ENCODE results near the gene COL8A2. TPM values are rescaled to one million over a fixed set of nuclear protein-coding genes. Genes with fewer than 3 reads are reported as not detected.

Gene COL8A2
- total and polyA plus RNA-seq, 7 experiments from 2014 or later, result 0.05 to 2.5 (median 0.20) TPM; not detected in 3

GRCh38 chr1:36133484-36133883 lies 8.5 kb upstream of the COL8A2 start:
- no peak for ATAC-seq
- DNase-seq, result no peak
- Histone ChIP-seq H3K4me1 (ENCODE audit: control insufficient read depth in 2 of 2, insufficient read depth in 2 of 2, low read length in 2 of 2) (no peaks in the 10 kb centered on the region), H3K27me3 (ENCODE audit: control insufficient read depth in 2 of 2, insufficient read depth in 2 of 2, low read length in 2 of 2) (no peaks in the 10 kb centered on the region), H3K36me3 (ENCODE audit: control insufficient read depth in 2 of 3, insufficient read depth in 3 of 3, low read length in 3 of 3) (peaks cover 9 to 29% (median 9%) of the 10 kb centered on the region in 3 experiments), H3K4me3 (ENCODE audit: low read length) (no peak overlapping the region), H3K27ac (ENCODE audit: low read depth, low read length) (no peak overlapping the region), H3K9me3 (ENCODE audit: control insufficient read depth in 2 of 3, low read length in 3 of 3) (no peaks in the 10 kb centered on the region)
- intact Hi-C loops (cut with micrococcal nuclease), result no loop called here
- Mint-ChIP-seq H3K27ac (no peak overlapping the region), H3K9me3 (no peaks in the 10 kb centered on the region), H3K36me3 (peaks cover 0 to 21% (median 0%) of the 10 kb centered on the region in 5 donors), H3K4me3 (no peak overlapping the region), H3K4me1 (peaks cover 0 to 10% (median 7%) of the 10 kb centered on the region in 7 donors), H3K27me3 (no peaks in the 10 kb centered on the region)
- CTCF ChIA-PET, result interaction anchor here (0.6 to 6.1 kb wide), 9 partner anchors 11 to 1388 kb away, joined by 3 to 77 read pairs (median 9); no protein-coding TSS in a partner anchor
- POLR2A ChIA-PET, result interaction anchor here (0.6 to 1.7 kb wide), 5 partner anchors 10 to 224 kb away, joined by 3 to 6 read pairs (median 4); no protein-coding TSS in a partner anchor

- no peak overlapping the region for H3K4me3 Mint-ChIP-seq
- H3K36me3 Mint-ChIP-seq, result peaks cover 0 to 10% (median 0%) of the 10 kb centered on the region in 5 donors
- ATAC-seq (no peak), DNase-seq (no peak)
- CTCF ChIA-PET, result interaction anchor here (0.8 to 6.1 kb wide), 5 partner anchors 16 to 56 kb away, joined by 3 to 77 read pairs (median 9); no protein-coding TSS in a partner anchor
- H3K27me3 Mint-ChIP-seq, result no peaks in the 10 kb centered on the region
- Histone ChIP-seq H3K36me3 (ENCODE audit: control insufficient read depth in 2 of 3, insufficient read depth in 3 of 3, low read length in 3 of 3) (peaks cover under 1 to 15% (median 4%) of the 10 kb centered on the region in 3 experiments), H3K9me3 (ENCODE audit: control insufficient read depth in 2 of 3, low read length in 3 of 3) (no peaks in the 10 kb centered on the region), H3K4me1 (ENCODE audit: control insufficient read depth in 2 of 2, insufficient read depth in 2 of 2, low read length in 2 of 2) (no peaks in the 10 kb centered on the region), H3K27ac (ENCODE audit: low read depth, low read length) (no peak overlapping the region), H3K4me3 (ENCODE audit: low read length) (no peak overlapping the region), H3K27me3 (ENCODE audit: control insufficient read depth in 2 of 2, insufficient read depth in 2 of 2, low read length in 2 of 2) (no peaks in the 10 kb centered on the region)
- POLR2A ChIA-PET, result no interaction called here
- intact Hi-C loops (cut with micrococcal nuclease), result no loop called here
- H3K27ac Mint-ChIP-seq, result no peak overlapping the region
- H3K4me1 Mint-ChIP-seq, result peaks cover 0 to 10% (median 7%) of the 10 kb centered on the region in 7 donors
- no peaks in the 10 kb centered on the region for H3K9me3 Mint-ChIP-seq
Observed at GRCh38 chr1:36132029-36132428, 7.0 kb upstream of the COL8A2 start.

GRCh38 chr1:36128905-36129206 lies 3.8 kb upstream of the COL8A2 start:
- ChIA-PET CTCF (interaction anchor here (0.5 kb wide), 1 partner anchor 16 kb away, joined by 6 read pairs; no protein-coding TSS in a partner anchor), POLR2A (no interaction called here)
- H3K27me3 Mint-ChIP-seq, result peaks cover 14 to 21% (median 17%) of the 10 kb centered on the region in 5 donors

GRCh38 chr1:36128126-36128904 lies 3.3 kb upstream of the COL8A2 start:
- H3K36me3 Mint-ChIP-seq, result no peaks in the 10 kb centered on the region
- H3K4me1 ChIP-seq (ENCODE audit: control insufficient read depth in 2 of 2, insufficient read depth in 2 of 2, low read length in 2 of 2), result peaks cover 0 to 9% of the 10 kb centered on the region in 2 donors
- ChIA-PET POLR2A (no interaction called here), CTCF (interaction anchor here (0.5 kb wide), 1 partner anchor 16 kb away, joined by 6 read pairs; no protein-coding TSS in a partner anchor)
- H3K27me3 Mint-ChIP-seq, result peaks cover 19 to 26% (median 22%) of the 10 kb centered on the region in 5 donors
- no peak for DNase-seq
- no peak overlapping the region for H3K27ac ChIP-seq (ENCODE audit: low read depth, low read length)
- no peaks in the 10 kb centered on the region for H3K9me3 ChIP-seq (ENCODE audit: control insufficient read depth in 2 of 3, low read length in 3 of 3)
- no peaks in the 10 kb centered on the region for H3K9me3 Mint-ChIP-seq
- intact Hi-C loops (cut with micrococcal nuclease), result no loop called here
- no peak overlapping the region for H3K4me3 ChIP-seq (ENCODE audit: low read length)
- peaks cover 0 to 3% of the 10 kb centered on the region in 2 donors for H3K27me3 ChIP-seq (ENCODE audit: control insufficient read depth in 2 of 2, insufficient read depth in 2 of 2, low read length in 2 of 2)
- no peak for ATAC-seq
- peak overlapping the region in 1 of 10 donors; percentile 63 for H3K4me3 Mint-ChIP-seq
- peaks cover 11 to 21% (median 19%) of the 10 kb centered on the region in 7 donors for H3K4me1 Mint-ChIP-seq
- no peak overlapping the region for H3K27ac Mint-ChIP-seq
- no peaks in the 10 kb centered on the region for H3K36me3 ChIP-seq (ENCODE audit: control insufficient read depth in 2 of 3, insufficient read depth in 3 of 3, low read length in 3 of 3)

More at GRCh38 chr1:36128905-36129206, 3.8 kb upstream of the COL8A2 start:
- intact Hi-C loops (cut with micrococcal nuclease), result no loop called here
- H3K4me3 Mint-ChIP-seq, result no peak overlapping the region
- DNase-seq, result no peak
- H3K9me3 Mint-ChIP-seq, result no peaks in the 10 kb centered on the region
- no peak overlapping the region for H3K4me3 ChIP-seq (ENCODE audit: low read length)
- no peaks in the 10 kb centered on the region for H3K9me3 ChIP-seq (ENCODE audit: control insufficient read depth in 2 of 3, low read length in 3 of 3)
- no peak overlapping the region for H3K27ac ChIP-seq (ENCODE audit: low read depth, low read length)
- peaks cover 9 to 17% (median 16%) of the 10 kb centered on the region in 7 donors for H3K4me1 Mint-ChIP-seq
- H3K27ac Mint-ChIP-seq, result no peak overlapping the region
- H3K36me3 ChIP-seq (ENCODE audit: control insufficient read depth in 2 of 3, insufficient read depth in 3 of 3, low read length in 3 of 3), result no peaks in the 10 kb centered on the region
- H3K4me1 ChIP-seq (ENCODE audit: control insufficient read depth in 2 of 2, insufficient read depth in 2 of 2, low read length in 2 of 2), result peaks cover 0 to 6% of the 10 kb centered on the region in 2 donors
- H3K36me3 Mint-ChIP-seq, result no peaks in the 10 kb centered on the region
- no peak for ATAC-seq
- H3K27me3 ChIP-seq (ENCODE audit: control insufficient read depth in 2 of 2, insufficient read depth in 2 of 2, low read length in 2 of 2), result peaks cover 0 to 3% of the 10 kb centered on the region in 2 donors

- Histone ChIP-seq H3K4me1 (ENCODE audit: control insufficient read depth in 2 of 2, insufficient read depth in 2 of 2, low read length in 2 of 2) (peaks cover 0 to 15% of the 10 kb centered on the region in 2 donors), H3K27me3 (ENCODE audit: control insufficient read depth in 2 of 2, insufficient read depth in 2 of 2, low read length in 2 of 2) (peaks cover 0 to 9% of the 10 kb centered on the region in 2 donors), H3K36me3 (ENCODE audit: control insufficient read depth in 2 of 3, insufficient read depth in 3 of 3, low read length in 3 of 3) (no peaks in the 10 kb centered on the region), H3K4me3 (ENCODE audit: low read length) (no peak overlapping the region), H3K27ac (ENCODE audit: low read depth, low read length) (no peak overlapping the region), H3K9me3 (ENCODE audit: control insufficient read depth in 2 of 3, low read length in 3 of 3) (no peaks in the 10 kb centered on the region)
- ChIA-PET POLR2A (interaction anchor here (0.7 kb wide), 1 partner anchor 13 kb away, joined by 3 read pairs; no protein-coding TSS in a partner anchor), CTCF (interaction anchor here (0.6 kb wide), 2 partner anchors 119 to 1387 kb away, joined by 3 read pairs; no protein-coding TSS in a partner anchor)
- Mint-ChIP-seq H3K36me3 (no peaks in the 10 kb centered on the region), H3K4me1 (peaks cover 16 to 30% (median 23%) of the 10 kb centered on the region in 7 donors), H3K4me3 (no peak overlapping the region), H3K27ac (peak overlapping the region in 1 of 9 donors; percentile 35), H3K27me3 (peaks cover 31 to 40% (median 36%) of the 10 kb centered on the region in 5 donors), H3K9me3 (peaks cover 0 to 1% (median 0%) of the 10 kb centered on the region in 11 donors)
- ATAC-seq (no peak), DNase-seq (no peak)
- intact Hi-C loops (cut with micrococcal nuclease), result no loop called here
Observed at GRCh38 chr1:36126797-36127500, 1.9 kb upstream of the COL8A2 start.

GRCh38 chr1:36126005-36126716 lies 1.1 kb upstream of the COL8A2 start:
- Mint-ChIP-seq H3K27me3 (peaks cover 34 to 43% (median 40%) of the 10 kb centered on the region in 5 donors), H3K27ac (peak overlapping the region in 2 of 9 donors; percentile 10 to 65), H3K36me3 (no peaks in the 10 kb centered on the region), H3K4me1 (peaks cover 16 to 30% (median 23%) of the 10 kb centered on the region in 7 donors), H3K9me3 (peaks cover 0 to 1% (median 0%) of the 10 kb centered on the region in 11 donors), H3K4me3 (peak overlapping the region in 9 of 10 donors; percentile 6 to 72 (median 36))
- DNase-seq (no peak), ATAC-seq (no peak)
- Histone ChIP-seq H3K4me3 (ENCODE audit: low read length) (no peak overlapping the region), H3K36me3 (ENCODE audit: control insufficient read depth in 2 of 3, insufficient read depth in 3 of 3, low read length in 3 of 3) (no peaks in the 10 kb centered on the region), H3K4me1 (ENCODE audit: control insufficient read depth in 2 of 2, insufficient read depth in 2 of 2, low read length in 2 of 2) (peaks cover 0 to 15% of the 10 kb centered on the region in 2 donors), H3K27ac (ENCODE audit: low read depth, low read length) (no peak overlapping the region), H3K9me3 (ENCODE audit: control insufficient read depth in 2 of 3, low read length in 3 of 3) (no peaks in the 10 kb centered on the region), H3K27me3 (ENCODE audit: control insufficient read depth in 2 of 2, insufficient read depth in 2 of 2, low read length in 2 of 2) (peaks cover 0 to 11% of the 10 kb centered on the region in 2 donors)
- intact Hi-C loops (cut with micrococcal nuclease), result no loop called here
- ChIA-PET POLR2A (no interaction called here), CTCF (interaction anchor here (0.6 kb wide), 2 partner anchors 120 to 1387 kb away, joined by 3 read pairs; no protein-coding TSS in a partner anchor)

Measured in naive thymus-derived CD4-positive, alpha-beta T cell (primary cell).